Immature natural killer cell (primary cell): ENCODE measurements around the gene ARHGEF6. TPM values are rescaled to one million over a fixed set of nuclear protein-coding genes. Genes with fewer than 3 reads are reported as not detected.

ENCODE experiments used
- DNase-seq, 3 donors: peaks; one replicate each; pipeline ENCODE4 v3.0.0; 2022; ENCODE audit warnings: mixed read lengths in 1 of 3
- H3K27ac Mint-ChIP-seq, 6 donors: one replicate each; pipeline ENCODE4 v1.8.0; 2020; ENCODE audit warnings: mixed read lengths in 6 of 6, mild to moderate bottlenecking in 5 of 6, inconsistent platforms in 4 of 6, moderate library complexity in 3 of 6
- H3K27me3 Mint-ChIP-seq, 3 donors: one replicate each; pipeline ENCODE4 v1.8.0; 2020 to 2021; ENCODE audit warnings: low read depth in 3 of 3, mild to moderate bottlenecking in 3 of 3, mixed read lengths in 3 of 3, moderate library complexity in 3 of 3, inconsistent platforms in 1 of 3
- H3K36me3 Mint-ChIP-seq, 3 donors: one replicate each; pipeline ENCODE4 v1.8.0; 2020; ENCODE audit warnings: mixed read lengths in 3 of 3, inconsistent platforms in 2 of 3, mild to moderate bottlenecking in 2 of 3
- H3K4me1 Mint-ChIP-seq, 2 donors: one replicate each; pipeline ENCODE4 v1.8.0; 2020; ENCODE audit warnings: inconsistent platforms in 2 of 2, mild to moderate bottlenecking in 2 of 2, mixed read lengths in 2 of 2, moderate library complexity in 1 of 2
- H3K4me3 Mint-ChIP-seq, 5 donors: one replicate each; pipeline ENCODE4 v1.8.0; 2020; ENCODE audit warnings: mild to moderate bottlenecking in 5 of 5, mixed read lengths in 5 of 5, inconsistent platforms in 3 of 5, moderate library complexity in 3 of 5
- H3K9me3 Mint-ChIP-seq, 6 donors: one replicate each; pipeline ENCODE4 v1.8.0; 2020; ENCODE audit warnings: mild to moderate bottlenecking in 6 of 6, mixed read lengths in 6 of 6, inconsistent platforms in 4 of 6, moderate library complexity in 3 of 6
- polyA plus RNA-seq, 3 donors: library from polyadenylated mRNA; unstranded; fragments of 300-500 nt; fragmentation: Illumina TruSeq; gene quantifications; one replicate each; pipeline ENCODE4 v1.2.3, GENCODE V29; 2021

The ARHGEF6 gene
- polyA plus RNA-seq, 3 donors from 2014 or later = 48.4 to 62.0 (median 50.5) TPM

- H3K4me1 Mint-ChIP-seq = peaks cover 52 to 69% of the 10 kb centered on the region in 2 donors
- H3K4me3 Mint-ChIP-seq = peak overlapping the region; percentile 45 to 71 (median 59)
- H3K27me3 Mint-ChIP-seq = peaks cover 0 to 7% (median 0%) of the 10 kb centered on the region in 3 donors
- peaks cover 0 to 7% (median 4%) of the 10 kb centered on the region in 3 donors for H3K36me3 Mint-ChIP-seq
- peak overlapping the region; percentile 79 to 92 (median 86) for H3K27ac Mint-ChIP-seq
- DNase-seq = peak in 1 of 3 donors; percentile 18
- no peaks in the 10 kb centered on the region for H3K9me3 Mint-ChIP-seq
These were observed 91.3 kb downstream of the ARHGEF6 start for GRCh38 chrX:136689436-136689835.

GRCh38 chrX:136687457-136687856 is 93.3 kb downstream of the ARHGEF6 start:
- DNase-seq = no peak
- Mint-ChIP-seq H3K36me3 (peaks cover 0 to 7% (median 4%) of the 10 kb centered on the region in 3 donors), H3K9me3 (no peaks in the 10 kb centered on the region), H3K4me1 (peaks cover 39 to 49% of the 10 kb centered on the region in 2 donors), H3K27ac (peak overlapping the region in 2 of 6 donors; percentile 65 to 72), H3K4me3 (no peak overlapping the region), H3K27me3 (peaks cover 0 to 3% (median 0%) of the 10 kb centered on the region in 3 donors)

- H3K36me3 Mint-ChIP-seq = peaks cover 0 to 4% (median 4%) of the 10 kb centered on the region in 3 donors
- H3K27ac Mint-ChIP-seq = no peak overlapping the region
- DNase-seq = no peak
- no peaks in the 10 kb centered on the region for H3K9me3 Mint-ChIP-seq
- no peak overlapping the region for H3K4me3 Mint-ChIP-seq
- H3K27me3 Mint-ChIP-seq = no peaks in the 10 kb centered on the region
- peaks cover 9 to 16% of the 10 kb centered on the region in 2 donors for H3K4me1 Mint-ChIP-seq
These were observed 96.6 kb downstream of the ARHGEF6 start for GRCh38 chrX:136684120-136684519.

- Mint-ChIP-seq H3K27me3 (no peaks in the 10 kb centered on the region), H3K36me3 (peaks cover 0 to 11% (median 6%) of the 10 kb centered on the region in 3 donors), H3K27ac (peak overlapping the region in 1 of 6 donors; percentile 51), H3K4me3 (no peak overlapping the region), H3K4me1 (peaks cover 5 to 7% of the 10 kb centered on the region in 2 donors), H3K9me3 (no peaks in the 10 kb centered on the region)
- no peak for DNase-seq
These were observed 101.2 kb downstream of the ARHGEF6 start for GRCh38 chrX:136679531-136679930.

GRCh38 chrX:136674270-136674985 is 106.3 kb downstream of the ARHGEF6 start:
- peaks cover 14 to 30% (median 29%) of the 10 kb centered on the region in 3 donors for H3K36me3 Mint-ChIP-seq

DNA sequence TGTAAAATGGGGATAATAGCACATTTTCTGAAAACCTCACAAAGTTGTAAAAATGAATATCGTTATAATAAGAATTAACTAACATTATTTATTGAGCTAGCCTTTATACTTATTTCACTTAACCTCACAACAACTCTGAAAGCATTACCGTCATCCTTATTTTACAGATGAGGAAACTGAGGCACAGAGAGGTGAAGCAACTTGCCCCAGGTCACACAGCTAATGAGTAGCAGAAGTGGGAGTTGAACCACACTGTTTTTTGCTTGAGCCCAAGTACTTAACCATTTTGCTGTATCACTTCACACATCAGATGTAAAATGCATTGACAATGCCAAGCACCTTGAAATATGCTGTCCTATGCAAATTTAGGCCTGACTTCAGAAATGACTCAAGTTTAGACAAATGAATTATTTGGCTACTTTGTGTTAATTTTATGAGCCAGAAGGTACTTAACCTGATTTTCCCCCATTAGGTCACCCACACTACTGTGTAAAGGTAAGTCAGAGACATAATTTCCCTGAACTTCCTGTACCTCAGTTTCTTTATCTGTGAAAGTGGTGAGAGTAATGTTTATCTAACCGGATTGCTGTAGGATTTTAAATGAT is 109.6 kb downstream of the ARHGEF6 start:
- Mint-ChIP-seq H3K36me3 (peaks cover 24 to 50% (median 34%) of the 10 kb centered on the region in 3 donors), H3K4me1 (peaks cover 20 to 35% of the 10 kb centered on the region in 2 donors), H3K9me3 (no peaks in the 10 kb centered on the region), H3K4me3 (no peak overlapping the region), H3K27ac (no peak overlapping the region), H3K27me3 (peaks cover 0 to 11% (median 5%) of the 10 kb centered on the region in 3 donors)
- DNase-seq = no peak

More at GRCh38 chrX:136674270-136674985, 106.3 kb downstream of the ARHGEF6 start:
- Mint-ChIP-seq H3K9me3 (no peaks in the 10 kb centered on the region), H3K27me3 (peaks cover 0 to 9% (median 0%) of the 10 kb centered on the region in 3 donors), H3K4me3 (peak overlapping the region in 1 of 5 donors; percentile 18), H3K27ac (peak overlapping the region; percentile 28 to 87 (median 71)), H3K4me1 (peaks cover 11% of the 10 kb centered on the region in 2 donors)
- no peak for DNase-seq

GRCh38 chrX:136667446-136668168 is 113.1 kb downstream of the ARHGEF6 start:
- peaks cover 0 to 5% (median 2%) of the 10 kb centered on the region in 3 donors for H3K27me3 Mint-ChIP-seq
- H3K9me3 Mint-ChIP-seq = peaks cover 0 to 2% (median 0%) of the 10 kb centered on the region in 6 donors
- peaks cover 38 to 53% of the 10 kb centered on the region in 2 donors for H3K4me1 Mint-ChIP-seq
- peak overlapping the region; percentile 2 to 53 (median 26) for H3K27ac Mint-ChIP-seq
- H3K4me3 Mint-ChIP-seq = peak overlapping the region in 1 of 5 donors; percentile 24
- H3K36me3 Mint-ChIP-seq = peaks cover 28 to 58% (median 33%) of the 10 kb centered on the region in 3 donors
- no peak for DNase-seq

DNA sequence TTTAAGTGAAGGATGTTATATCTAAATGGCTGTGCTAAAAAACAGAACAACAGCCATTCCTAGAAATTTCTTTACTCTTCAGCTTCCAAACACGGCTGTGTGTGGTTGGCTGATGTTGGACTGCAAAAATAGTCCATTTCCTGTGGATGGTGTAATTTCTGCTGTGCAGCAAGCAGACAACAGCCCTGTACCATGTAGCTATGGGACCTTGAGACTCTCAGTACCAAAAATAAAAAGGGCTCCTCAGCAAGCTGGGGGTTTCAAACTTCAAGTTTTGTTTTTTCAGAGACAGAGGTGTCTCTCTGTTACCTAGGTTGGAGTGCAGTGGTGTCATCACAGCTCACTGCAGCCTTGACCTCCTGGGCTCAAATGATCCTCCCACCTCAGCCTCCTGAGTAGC is 114.6 kb downstream of the ARHGEF6 start:
- H3K4me1 Mint-ChIP-seq = peaks cover 50 to 61% of the 10 kb centered on the region in 2 donors
- H3K27ac Mint-ChIP-seq = peak overlapping the region in 5 of 6 donors; percentile 15 to 82 (median 69)
- H3K36me3 Mint-ChIP-seq = peaks cover 24 to 50% (median 26%) of the 10 kb centered on the region in 3 donors
- H3K27me3 Mint-ChIP-seq = peaks cover 0 to 5% (median 2%) of the 10 kb centered on the region in 3 donors
- H3K4me3 Mint-ChIP-seq = peak overlapping the region in 1 of 5 donors; percentile 28
- peaks cover 0 to 2% (median 0%) of the 10 kb centered on the region in 6 donors for H3K9me3 Mint-ChIP-seq
- DNase-seq = no peak

DNA sequence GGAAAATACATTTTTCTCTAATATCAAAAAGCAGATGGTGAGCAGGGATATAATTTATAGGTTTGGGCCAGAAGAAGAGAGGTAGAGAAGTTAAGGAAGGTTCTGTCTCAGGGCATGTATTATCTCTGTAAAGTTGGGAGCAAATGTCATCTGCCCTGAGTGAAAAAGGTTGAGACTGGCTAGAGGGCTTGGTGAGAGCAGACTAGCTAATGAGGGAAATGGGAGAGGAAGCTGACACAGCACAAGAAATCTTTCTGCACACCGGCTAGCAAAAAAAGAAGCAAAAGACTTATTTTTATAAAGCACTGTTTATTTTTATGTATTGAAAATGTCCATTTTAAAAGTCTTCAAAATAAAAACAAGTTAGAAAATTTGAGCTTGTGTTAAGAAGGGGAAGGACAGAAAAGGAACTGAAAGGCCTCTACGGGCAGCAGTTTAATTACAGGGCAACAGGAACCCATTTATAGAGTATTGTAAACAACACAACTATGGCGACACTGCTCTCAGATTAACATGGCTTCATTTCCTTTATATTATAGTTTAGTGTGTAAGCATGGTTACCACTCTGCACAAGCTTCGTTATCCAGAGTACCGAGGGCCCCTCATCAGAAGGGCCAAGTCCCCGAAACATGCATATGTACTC is 115.4 kb downstream of the ARHGEF6 start:
- Mint-ChIP-seq H3K4me3 (peak overlapping the region in 3 of 5 donors; percentile 35 to 42 (median 38)), H3K36me3 (peaks cover 19 to 47% (median 30%) of the 10 kb centered on the region in 3 donors), H3K27me3 (peaks cover 0 to 5% (median 2%) of the 10 kb centered on the region in 3 donors), H3K4me1 (peaks cover 54 to 61% of the 10 kb centered on the region in 2 donors), H3K9me3 (peaks cover 0 to 2% (median 0%) of the 10 kb centered on the region in 6 donors), H3K27ac (peak overlapping the region; percentile 6 to 82 (median 68))
- no peak for DNase-seq

GRCh38 chrX:136662976-136663375 is 117.8 kb downstream of the ARHGEF6 start:
- Mint-ChIP-seq H3K9me3 (peaks cover 0 to 2% (median 0%) of the 10 kb centered on the region in 6 donors), H3K4me1 (peaks cover 50 to 56% of the 10 kb centered on the region in 2 donors), H3K36me3 (peaks cover 14 to 28% (median 19%) of the 10 kb centered on the region in 3 donors), H3K27me3 (peaks cover 0 to 4% (median 2%) of the 10 kb centered on the region in 3 donors), H3K27ac (peak overlapping the region in 1 of 6 donors; percentile 63), H3K4me3 (peak overlapping the region in 1 of 5 donors; percentile 10)
- DNase-seq = no peak

- Mint-ChIP-seq H3K27me3 (peaks cover 0 to 3% (median 0%) of the 10 kb centered on the region in 3 donors), H3K4me3 (peak overlapping the region in 3 of 5 donors; percentile 24 to 55 (median 38)), H3K36me3 (peaks cover 9 to 19% (median 19%) of the 10 kb centered on the region in 3 donors)
These were observed 118.6 kb downstream of the ARHGEF6 start for GRCh38 chrX:136662104-136662503.

DNA sequence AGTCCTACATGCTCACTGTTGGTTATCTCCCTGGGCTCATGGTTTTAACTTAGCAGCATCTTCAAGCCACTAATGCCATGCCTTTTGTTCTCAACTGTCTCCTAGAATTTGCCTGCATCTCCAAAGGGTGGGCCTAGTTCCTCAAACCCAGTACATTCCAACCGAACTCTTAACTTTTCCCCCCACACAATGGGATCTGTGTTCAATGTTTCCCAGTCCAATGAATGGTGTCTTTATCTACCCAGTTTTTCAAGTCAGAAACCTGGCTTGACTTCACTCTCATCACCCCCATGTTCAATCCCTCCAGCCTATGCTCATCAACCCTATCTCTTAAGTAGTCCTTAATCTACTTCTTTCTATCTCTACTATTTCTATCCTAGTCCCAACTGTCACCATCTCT is 119.8 kb downstream of the ARHGEF6 start:
- Mint-ChIP-seq H3K27me3 (peaks cover 0 to 5% (median 0%) of the 10 kb centered on the region in 3 donors), H3K36me3 (peaks cover 9 to 19% (median 15%) of the 10 kb centered on the region in 3 donors), H3K27ac (peak overlapping the region in 1 of 6 donors; percentile 6), H3K4me1 (peaks cover 35 to 50% of the 10 kb centered on the region in 2 donors), H3K9me3 (peaks cover 0 to 2% (median 0%) of the 10 kb centered on the region in 6 donors), H3K4me3 (no peak overlapping the region)
- no peak for DNase-seq

More at GRCh38 chrX:136662104-136662503, 118.6 kb downstream of the ARHGEF6 start:
- peak overlapping the region; percentile 8 to 77 (median 70) for H3K27ac Mint-ChIP-seq
- H3K4me1 Mint-ChIP-seq = peaks cover 42 to 55% of the 10 kb centered on the region in 2 donors
- no peak for DNase-seq
- peaks cover 0 to 2% (median 0%) of the 10 kb centered on the region in 6 donors for H3K9me3 Mint-ChIP-seq
